SU-DHL-6 (cell line): Measurements from ENCODE around the gene IRF9.

Experiments used
- H2AFZ ChIP-seq: fragments of 200-600 bp; sonication (generic); 2 replicates; pipeline ENCODE4 v1.6.1; 2014; ENCODE audit warnings: low read depth, mild to moderate bottlenecking, moderate library complexity, mixed read lengths, antibody characterized with exemption, low read length; ENCODE audit not compliant: severe bottlenecking
- H3F3A ChIP-seq: fragments of 200-600 bp; shearing (Covaris generic); 2 replicates; pipeline ENCODE4 v1.6.0; 2016; ENCODE audit warnings: antibody characterized with exemption, mild to moderate bottlenecking; ENCODE audit not compliant: insufficient read depth
- H3K27ac ChIP-seq: fragments of 200-600 bp; sonication (generic); 2 replicates; pipeline ENCODE4 v1.5.1; 2016; ENCODE audit warnings: low read depth, mild to moderate bottlenecking, low read length, moderate library complexity, mixed read lengths
- H3K27me3 ChIP-seq: fragments of 200-600 bp; sonication (generic), shearing (Covaris generic); 2 replicates; pipeline ENCODE4 v1.6.0; 2014; ENCODE audit warnings: mild to moderate bottlenecking, low read length
- H3K36me3 ChIP-seq: fragments of 200-600 bp; sonication (generic); 2 replicates; pipeline ENCODE4 v1.6.1; 2014; ENCODE audit warnings: mild to moderate bottlenecking, low read length, mixed read lengths
- H3K4me2 ChIP-seq: fragments of 300-600, 200-600 bp; shearing (Covaris generic), sonication (generic); 2 replicates; pipeline ENCODE4 v1.6.0; 2014; ENCODE audit warnings: low read length, low read depth, mild to moderate bottlenecking; ENCODE audit not compliant: poor library complexity, severe bottlenecking
- H3K4me3 ChIP-seq: fragments of 200-600 bp; sonication (generic); 2 replicates; pipeline ENCODE4 v1.5.1; 2014; ENCODE audit warnings: antibody characterized with exemption, low read length, mild to moderate bottlenecking, mixed read lengths; ENCODE audit not compliant: insufficient read depth, poor library complexity, severe bottlenecking
- H3K79me2 ChIP-seq: fragments of 200-600 bp; sonication (generic); 2 replicates; pipeline ENCODE4 v1.6.1; 2014; ENCODE audit warnings: mild to moderate bottlenecking, low read length, moderate library complexity; ENCODE audit not compliant: insufficient read depth
- H3K9ac ChIP-seq: fragments of 200-600 bp; sonication (generic); 2 replicates; pipeline ENCODE4 v1.7.0; 2014; ENCODE audit warnings: mild to moderate bottlenecking, low read length
- H3K9me2 ChIP-seq: fragments of 200-600 bp; sonication (generic); replicated peaks from 2 replicates; pipeline ENCODE4 v1.6.1; 2014; ENCODE audit warnings: low read length; ENCODE audit not compliant: insufficient read depth
- H3K9me3 ChIP-seq: fragments of 200-600 bp; sonication (generic); 2 replicates; pipeline ENCODE4 v1.6.1; 2014; ENCODE audit warnings: low read length, mixed read lengths; ENCODE audit not compliant: insufficient read depth
- H4K20me1 ChIP-seq: fragments of 200-600 bp; sonication (generic); 2 replicates; pipeline ENCODE4 v1.6.1; 2014; ENCODE audit warnings: low read depth, mild to moderate bottlenecking, antibody characterized with exemption, low read length, moderate library complexity, mixed read lengths
- EZH2phosphoT487 ChIP-seq: fragments of 200-600 bp; sonication (generic), shearing (Covaris generic); conservative IDR thresholded peaks from 2 replicates; pipeline ENCODE4 v1.6.1; 2018; ENCODE audit warnings: mild to moderate bottlenecking, antibody characterized with exemption, low read length, moderate library complexity, mixed read lengths
- TF ChIP-seq, protein P1 (sequence below): fragments of 200-600 bp; sonication (generic); IDR thresholded peaks from one replicate; pipeline ENCODE4 v1.5.1; 2017; ENCODE audit warnings: antibody characterized with exemption, mild to moderate bottlenecking, low read length, moderate library complexity; ENCODE audit not compliant: insufficient read depth, poor library complexity, severe bottlenecking

The IRF9 gene

DNA sequence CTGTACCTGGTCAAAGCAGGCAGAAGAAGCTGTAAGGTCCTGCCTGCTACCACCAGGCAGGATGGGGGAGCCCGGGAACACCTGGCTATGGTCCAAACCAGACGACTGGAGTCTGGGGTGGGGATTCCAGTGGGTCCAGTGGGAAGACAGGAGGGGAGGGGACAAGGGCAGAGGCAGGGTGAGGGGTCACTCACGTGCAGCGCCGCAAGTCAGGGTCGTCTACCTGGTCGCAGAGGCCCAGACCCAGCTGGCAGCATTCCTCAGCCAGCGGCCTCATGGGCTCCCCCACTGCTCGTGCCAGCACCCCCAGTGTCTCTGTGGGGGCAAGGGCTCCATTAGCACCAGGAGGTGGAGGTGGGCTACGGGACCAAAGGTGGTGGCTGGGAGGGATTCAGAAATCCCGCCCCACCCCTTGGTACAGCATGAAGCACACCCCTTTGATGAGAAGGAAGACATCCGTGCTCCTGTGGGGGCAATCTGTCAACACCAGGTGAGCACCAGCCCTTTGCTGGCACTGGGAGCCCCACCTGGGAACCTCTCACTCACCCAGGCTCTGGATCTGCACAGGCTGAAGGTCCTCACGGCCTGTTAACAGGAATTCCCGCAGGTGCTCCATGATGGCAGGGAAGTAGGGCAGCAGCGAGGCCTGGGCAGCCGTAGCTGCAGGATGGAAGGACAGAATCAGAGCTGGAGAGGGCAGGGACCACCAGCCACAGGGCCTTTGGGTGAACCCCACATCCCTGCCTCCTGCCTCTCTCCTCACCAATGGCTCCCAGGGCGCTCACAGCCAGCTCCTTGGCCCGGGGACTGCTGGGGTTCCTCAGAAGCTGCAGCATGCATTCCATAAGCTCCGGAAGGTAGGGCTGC lies 23.3 kb downstream of the IRF9 start:
- Histone ChIP-seq H3K36me3 (no peaks in the 10 kb centered on the region), H3K27ac (no peak overlapping the region), H3K27me3 (no peaks in the 10 kb centered on the region), H2AFZ (no peak overlapping the region), H3K4me2 (no peak overlapping the region), H3K9me2 (no peaks in the 10 kb centered on the region), H3K79me2 (no peaks in the 10 kb centered on the region), H3K9ac (no peak overlapping the region), H4K20me1 (no peaks in the 10 kb centered on the region), H3K9me3 (no peaks in the 10 kb centered on the region), H3F3A (peaks cover 6% of the 10 kb centered on the region), H3K4me3 (no peak overlapping the region)
- no peak for TF ChIP-seq EZH2phosphoT487
- TF ChIP-seq, protein P1, sequence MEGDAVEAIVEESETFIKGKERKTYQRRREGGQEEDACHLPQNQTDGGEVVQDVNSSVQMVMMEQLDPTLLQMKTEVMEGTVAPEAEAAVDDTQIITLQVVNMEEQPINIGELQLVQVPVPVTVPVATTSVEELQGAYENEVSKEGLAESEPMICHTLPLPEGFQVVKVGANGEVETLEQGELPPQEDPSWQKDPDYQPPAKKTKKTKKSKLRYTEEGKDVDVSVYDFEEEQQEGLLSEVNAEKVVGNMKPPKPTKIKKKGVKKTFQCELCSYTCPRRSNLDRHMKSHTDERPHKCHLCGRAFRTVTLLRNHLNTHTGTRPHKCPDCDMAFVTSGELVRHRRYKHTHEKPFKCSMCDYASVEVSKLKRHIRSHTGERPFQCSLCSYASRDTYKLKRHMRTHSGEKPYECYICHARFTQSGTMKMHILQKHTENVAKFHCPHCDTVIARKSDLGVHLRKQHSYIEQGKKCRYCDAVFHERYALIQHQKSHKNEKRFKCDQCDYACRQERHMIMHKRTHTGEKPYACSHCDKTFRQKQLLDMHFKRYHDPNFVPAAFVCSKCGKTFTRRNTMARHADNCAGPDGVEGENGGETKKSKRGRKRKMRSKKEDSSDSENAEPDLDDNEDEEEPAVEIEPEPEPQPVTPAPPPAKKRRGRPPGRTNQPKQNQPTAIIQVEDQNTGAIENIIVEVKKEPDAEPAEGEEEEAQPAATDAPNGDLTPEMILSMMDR, result no peak

DNA sequence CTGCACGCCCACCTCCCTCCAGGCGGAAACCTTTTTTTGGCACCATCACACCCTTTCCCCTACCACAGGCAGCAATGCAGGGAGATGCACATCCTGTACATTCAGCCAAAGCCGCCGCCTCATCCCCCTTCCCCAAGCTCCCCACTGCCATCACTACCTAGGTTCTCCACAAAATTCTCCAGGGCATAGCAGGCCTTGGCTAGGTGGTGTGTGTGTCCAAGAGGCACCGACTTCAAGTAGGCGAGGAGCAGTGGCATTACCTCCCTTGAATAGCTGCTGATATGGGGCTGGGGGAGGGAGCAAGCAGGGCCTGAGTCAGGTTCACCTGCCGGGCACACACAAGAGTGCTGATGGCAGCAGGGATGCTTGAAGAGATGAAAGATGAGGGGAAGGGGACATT lies 24.0 kb downstream of the IRF9 start:
- no peak overlapping the region for H3K27ac ChIP-seq
- H2AFZ ChIP-seq, result no peak overlapping the region
- no peak overlapping the region for H3K4me3 ChIP-seq
- H4K20me1 ChIP-seq, result no peaks in the 10 kb centered on the region
- H3K36me3 ChIP-seq, result no peaks in the 10 kb centered on the region
- H3F3A ChIP-seq, result peaks cover 13% of the 10 kb centered on the region
- TF ChIP-seq EZH2phosphoT487, result no peak
- TF ChIP-seq, protein P1, result no peak
- no peaks in the 10 kb centered on the region for H3K9me3 ChIP-seq
- no peaks in the 10 kb centered on the region for H3K27me3 ChIP-seq
- no peak overlapping the region for H3K9ac ChIP-seq
- no peaks in the 10 kb centered on the region for H3K9me2 ChIP-seq
- no peaks in the 10 kb centered on the region for H3K79me2 ChIP-seq
- no peak overlapping the region for H3K4me2 ChIP-seq

DNA sequence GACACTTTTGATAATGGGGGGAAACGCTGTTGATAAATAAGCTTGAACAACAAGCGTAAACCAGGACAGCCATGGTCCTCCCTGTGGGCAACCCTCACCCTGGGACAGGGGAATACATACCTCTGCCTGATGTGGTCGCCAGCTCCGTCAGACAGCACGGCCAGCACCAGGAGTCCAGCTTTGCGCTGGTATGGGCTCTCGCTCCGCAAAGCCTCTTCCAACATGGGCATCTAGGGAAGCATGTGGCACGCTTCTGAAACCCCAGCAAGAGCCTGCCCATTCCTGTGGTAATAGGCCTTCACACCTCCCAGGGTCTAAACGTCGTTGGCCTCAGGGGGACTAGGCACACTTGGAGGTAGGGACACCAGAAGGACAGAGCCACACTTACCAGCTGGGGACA lies 24.7 kb downstream of the IRF9 start:
- no peaks in the 10 kb centered on the region for H3K79me2 ChIP-seq
- H3K9ac ChIP-seq, result no peak overlapping the region
- H3K27me3 ChIP-seq, result no peaks in the 10 kb centered on the region
- H3K4me3 ChIP-seq, result no peak overlapping the region
- peaks cover 14% of the 10 kb centered on the region for H3F3A ChIP-seq
- H3K9me3 ChIP-seq, result no peaks in the 10 kb centered on the region
- H3K27ac ChIP-seq, result no peak overlapping the region
- no peak overlapping the region for H3K4me2 ChIP-seq
- no peaks in the 10 kb centered on the region for H3K9me2 ChIP-seq
- no peak overlapping the region for H2AFZ ChIP-seq
- H4K20me1 ChIP-seq, result no peaks in the 10 kb centered on the region
- no peaks in the 10 kb centered on the region for H3K36me3 ChIP-seq
- no peak for TF ChIP-seq EZH2phosphoT487
- TF ChIP-seq, protein P1, result no peak
